Endothelial cell of umbilical vein (primary cell): Measurements from ENCODE around the gene ENTPD1. TPM values are rescaled to one million over a fixed set of nuclear protein-coding genes. Genes with fewer than 3 reads are reported as not detected.

ENCODE experiments used
- BruUV-seq: library from RNA; stranded (reverse); fragments of 400-500 nt; replicated peaks from 2 replicates; lab custom pipeline; 2021; lab: Mats Ljungman, UMichigan
- CTCF ChIA-PET: fragments of 300-600, 350-600 bp; sonication (Branson Sonifier 250); formaldehyde crosslinking; loops from one replicate; lab custom pipeline; 2021; ENCODE audit warnings: antibody characterized with exemption, inconsistent platforms; lab: Charles Lee
- POLR2A ChIA-PET: fragments of 300-600, 350-600 bp; sonication (Branson Sonifier 250); formaldehyde crosslinking; loops from one replicate; lab custom pipeline; 2021; ENCODE audit warnings: antibody characterized with exemption, inconsistent platforms; lab: Charles Lee
- DNase-seq: peaks from one replicate; pipeline ENCODE4 v3.0.0-alpha.2; 2011; ENCODE audit warnings: low read depth, low spot score
- FAIRE-seq: peaks from 2 replicates; lab custom pipeline; 2011; peaks lifted over from hg19 to GRCh38; lab: Jason Lieb, UNC
- H2AFZ ChIP-seq: 2 replicates; pipeline ENCODE4 v1.6.0; 2012; ENCODE audit warnings: low read depth, low read length, control low read depth, inconsistent platforms
- H3K27ac ChIP-seq: 2 replicates; pipeline ENCODE4 v1.5.1; 2011; ENCODE audit warnings: low read depth, mild to moderate bottlenecking, control low read depth, low read length, moderate library complexity; ENCODE audit not compliant: insufficient read depth
- H3K27me3 ChIP-seq, 2 experiments: 2 replicates each; pipeline versions ENCODE4 v1.6.0 to v1.6.1; 2011; ENCODE audit warnings: low read length in 2 of 2, mixed read lengths in 1 of 2; ENCODE audit not compliant: control insufficient read depth in 2 of 2, insufficient read depth in 2 of 2
- H3K36me3 ChIP-seq, 2 experiments: 2 replicates in 1 of 2; 3 replicates in 1 of 2; pipeline ENCODE4 v1.5.1; 2011; ENCODE audit warnings: low read length in 2 of 2, mild to moderate bottlenecking in 1 of 2, moderate library complexity in 1 of 2; ENCODE audit not compliant: control insufficient read depth in 2 of 2, insufficient read depth in 2 of 2; ENCODE audit errors: extremely low read depth in 1 of 2
- H3K4me1 ChIP-seq: 3 replicates; pipeline ENCODE4 v1.5.1; 2011; ENCODE audit warnings: mild to moderate bottlenecking, low read length; ENCODE audit not compliant: control insufficient read depth, insufficient read depth; ENCODE audit errors: extremely low read depth
- H3K4me2 ChIP-seq: 2 replicates; pipeline ENCODE4 v1.6.1; 2011; ENCODE audit warnings: low read length, control low read depth, mixed read lengths; ENCODE audit not compliant: insufficient read depth
- H3K4me3 ChIP-seq, 3 experiments: fragments of 200-600 bp in 1 of 3; sonication (generic), shearing (Covaris generic) in 1 of 3; replicated peaks in 1 of 3; 2 replicates each; pipeline ENCODE4 v1.5.1; 2011 to 2016; ENCODE audit warnings: control low read depth in 3 of 3, low read length in 3 of 3, mild to moderate bottlenecking in 2 of 3, inconsistent platforms in 1 of 3, low read depth in 1 of 3, moderate library complexity in 1 of 3; ENCODE audit not compliant: insufficient read depth in 1 of 3
- H3K79me2 ChIP-seq: 2 replicates; pipeline ENCODE4 v1.6.0; 2012; ENCODE audit warnings: low read length, inconsistent platforms; ENCODE audit not compliant: control insufficient read depth, insufficient read depth
- H3K9ac ChIP-seq: replicated peaks from 2 replicates; pipeline ENCODE3; 2011; ENCODE audit warnings: low read length, control low read depth; ENCODE audit not compliant: insufficient read depth; ENCODE audit errors: extremely low read depth
- H3K9me1 ChIP-seq: replicated peaks from 3 replicates; pipeline ENCODE4 v1.6.0; 2011; ENCODE audit warnings: mild to moderate bottlenecking, low read length; ENCODE audit not compliant: control insufficient read depth, insufficient read depth; ENCODE audit errors: extremely low read depth
- H3K9me3 ChIP-seq: replicated peaks from 2 replicates; pipeline ENCODE4 v1.5.1; 2012; ENCODE audit warnings: low read length, inconsistent platforms; ENCODE audit not compliant: control insufficient read depth, insufficient read depth
- H4K20me1 ChIP-seq: replicated peaks from 2 replicates; pipeline ENCODE3; 2011; ENCODE audit warnings: mild to moderate bottlenecking, low read length; ENCODE audit not compliant: control insufficient read depth, insufficient read depth; ENCODE audit errors: extremely low read depth
- EZH2 ChIP-seq: IDR thresholded peaks from 2 replicates; pipeline ENCODE4 v1.6.1; 2012; ENCODE audit warnings: borderline replicate concordance, low read depth, mild to moderate bottlenecking, moderate library complexity, low read length, inconsistent platforms; ENCODE audit not compliant: severe bottlenecking
- FOS ChIP-seq: IDR thresholded peaks from 2 replicates; pipeline ENCODE4 v1.6.1; 2011; ENCODE audit warnings: mild to moderate bottlenecking, low read length, moderate library complexity, borderline replicate concordance; ENCODE audit not compliant: insufficient read depth
- GATA2 ChIP-seq: IDR thresholded peaks from 2 replicates; pipeline ENCODE4 v1.7.0; 2011; ENCODE audit warnings: low read depth, mild to moderate bottlenecking, moderate library complexity, mixed read lengths, low read length; ENCODE audit not compliant: insufficient read length, insufficient read depth
- JUN ChIP-seq: IDR thresholded peaks from 2 replicates; pipeline ENCODE4 v1.6.1; 2011; ENCODE audit warnings: borderline replicate concordance, low read depth; ENCODE audit not compliant: insufficient read length, insufficient read depth
- MAX ChIP-seq: IDR thresholded peaks from 2 replicates; pipeline ENCODE4 v1.6.1; 2011; ENCODE audit not compliant: insufficient read depth, insufficient read length
- MYC ChIP-seq: IDR thresholded peaks from one replicate; pipeline ENCODE4 v1.6.1; 2011; ENCODE audit warnings: mild to moderate bottlenecking, low read depth, low read length
- POLR2A ChIP-seq: IDR thresholded peaks from 2 replicates; pipeline ENCODE4 v1.6.1; 2012; ENCODE audit warnings: low read depth, mild to moderate bottlenecking, control low read depth, low read length
- POLR2AphosphoS5 ChIP-seq: IDR thresholded peaks from 2 replicates; pipeline ENCODE4 v1.6.1; 2012; ENCODE audit warnings: low read depth, mild to moderate bottlenecking, control low read depth, low read length, moderate library complexity; ENCODE audit not compliant: insufficient read depth
- dilution Hi-C: fragments of 300-500 bp; cut with MboI; formaldehyde crosslinking; loops from one replicate; pipeline ENCODE4 v1.15.0; 2019; ENCODE audit warnings: low sequenced_read_pairs; ENCODE audit not compliant: extremely low pct_ligation_motif_present
- intact Hi-C: fragments of 100-400 bp; cut with micrococcal nuclease; formaldehyde crosslinking; loops from one replicate; pipeline ENCODE4 v1.10.0; 2022
- polyA plus RNA-seq, 4 experiments: library from polyadenylated mRNA; depleted of rRNA in 3 of 4; stranded (reverse) in 3 of 4; unstranded in 1 of 4; fragments of >200 nt; gene quantifications; 2 replicates each; pipeline versions ENCODE4 v1.2.1 to v1.2.3, GENCODE V29; 2011 to 2012; ENCODE audit warnings: missing spikeins in 1 of 4
- total RNA-seq: library from RNA; stranded (reverse); gene quantifications from 2 replicates; pipeline ENCODE4 v1.2.3, GENCODE V29; 2021
- TF ChIP-seq, protein P1 (sequence below), 2 donors: IDR thresholded peaks; 1 replicate in 1 of 2; 2 replicates in 1 of 2; pipeline ENCODE4 v1.5.1; 2011; ENCODE audit warnings: low read length in 2 of 2, mild to moderate bottlenecking in 2 of 2, moderate library complexity in 2 of 2, control low read depth in 1 of 2, inconsistent platforms in 1 of 2, low read depth in 1 of 2; ENCODE audit not compliant: insufficient read depth in 1 of 2; ENCODE audit errors: extremely low read depth in 1 of 2

The ENTPD1 gene
- total and polyA plus RNA-seq, 2 donors (not counting 3 experiments of a cell fraction or from before 2014, with no cell fraction given) = 10.2 to 23.0 TPM

GRCh38 chr10:95820363-95820762 is 64.4 kb downstream of the ENTPD1 start:
- Histone ChIP-seq H3K9me1 (no peaks in the 10 kb centered on the region), H2AFZ (no peak overlapping the region), H3K9me3 (no peaks in the 10 kb centered on the region), H3K9ac (no peak overlapping the region), H3K4me2 (no peak overlapping the region), H3K79me2 (no peaks in the 10 kb centered on the region), H3K4me1 (peaks cover 34% of the 10 kb centered on the region), H4K20me1 (no peaks in the 10 kb centered on the region), H3K27ac (no peak overlapping the region), H3K36me3 (no peaks in the 10 kb centered on the region), H3K27me3 (no peaks in the 10 kb centered on the region), H3K4me3 (no peak overlapping the region)
- dilution Hi-C loops (no loop called here), intact Hi-C loops (no loop called here)
- ChIA-PET POLR2A (no interaction called here), CTCF (interaction anchor here (1.2 to 5.5 kb wide), 3 partner anchors 21 to 127 kb away, joined by 4 to 35 read pairs (median 30); partner anchors contain the start of gene TCTN3)
- BruUV-seq = no TSS peak
- TF ChIP-seq FOS = no peak
- TF ChIP-seq POLR2A = no peak
- no peak for TF ChIP-seq JUN
- TF ChIP-seq MAX = no peak
- TF ChIP-seq POLR2AphosphoS5 = no peak
- TF ChIP-seq GATA2 = no peak
- no peak for TF ChIP-seq MYC
- no peak for TF ChIP-seq EZH2
- TF ChIP-seq, protein P1, sequence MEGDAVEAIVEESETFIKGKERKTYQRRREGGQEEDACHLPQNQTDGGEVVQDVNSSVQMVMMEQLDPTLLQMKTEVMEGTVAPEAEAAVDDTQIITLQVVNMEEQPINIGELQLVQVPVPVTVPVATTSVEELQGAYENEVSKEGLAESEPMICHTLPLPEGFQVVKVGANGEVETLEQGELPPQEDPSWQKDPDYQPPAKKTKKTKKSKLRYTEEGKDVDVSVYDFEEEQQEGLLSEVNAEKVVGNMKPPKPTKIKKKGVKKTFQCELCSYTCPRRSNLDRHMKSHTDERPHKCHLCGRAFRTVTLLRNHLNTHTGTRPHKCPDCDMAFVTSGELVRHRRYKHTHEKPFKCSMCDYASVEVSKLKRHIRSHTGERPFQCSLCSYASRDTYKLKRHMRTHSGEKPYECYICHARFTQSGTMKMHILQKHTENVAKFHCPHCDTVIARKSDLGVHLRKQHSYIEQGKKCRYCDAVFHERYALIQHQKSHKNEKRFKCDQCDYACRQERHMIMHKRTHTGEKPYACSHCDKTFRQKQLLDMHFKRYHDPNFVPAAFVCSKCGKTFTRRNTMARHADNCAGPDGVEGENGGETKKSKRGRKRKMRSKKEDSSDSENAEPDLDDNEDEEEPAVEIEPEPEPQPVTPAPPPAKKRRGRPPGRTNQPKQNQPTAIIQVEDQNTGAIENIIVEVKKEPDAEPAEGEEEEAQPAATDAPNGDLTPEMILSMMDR (IDR thresholded peaks at IDR 0.05; ENCODE audit: extremely low read depth in 1 of 2, insufficient read depth in 1 of 2, low read depth in 1 of 2, low read length in 2 of 2) = no peak
- DNase-seq = no peak
- no peak for FAIRE-seq
